HCT116 (cell line): ENCODE measurements around the gene CTSL. TPM values are rescaled to one million over a fixed set of nuclear protein-coding genes. Genes with fewer than 3 reads are reported as not detected.

Source experiments
- ATAC-seq: fragments of 200-7000 bp; cut with Tn5 transposase; 2 replicates; pipeline ENCODE4 v1.9.1; 2020; ENCODE audit warnings: mild to moderate bottlenecking, moderate library complexity
- BruUV-seq: library from RNA; stranded (reverse); fragments of 400-500 nt; replicated peaks from 2 replicates; lab custom pipeline; 2021; lab: Mats Ljungman, UMichigan
- CTCF ChIA-PET: fragments of 300-600 bp; sonication (Branson Sonifier 250); formaldehyde crosslinking; loops from one replicate; lab custom pipeline; 2021; ENCODE audit warnings: antibody characterized with exemption; lab: Charles Lee
- POLR2A ChIA-PET: fragments of 300-600, 350-600 bp; sonication (Branson Sonifier 250); formaldehyde crosslinking; loops from one replicate; lab custom pipeline; 2021; ENCODE audit warnings: antibody characterized with exemption; lab: Charles Lee
- RAD21 ChIA-PET, 2 experiments: fragments of 300-600 bp; sonication (Branson Sonifier 250); formaldehyde crosslinking; loops; one replicate each; lab custom pipeline; 2023; ENCODE audit warnings: low total read pairs in 2 of 2; ENCODE audit not compliant: uncharacterized antibody in 2 of 2, unreplicated experiment in 2 of 2, low non-redundant PET in 1 of 2; lab: Charles Lee
- DNase-seq: peaks from one replicate; pipeline ENCODE4 v3.0.0-alpha.2; 2010; ENCODE audit warnings: low read depth, low spot score
- H2AFZ ChIP-seq: fragments of 200-600 bp; shearing (Covaris generic), sonication (generic); 2 replicates; pipeline ENCODE4 v1.6.1; 2017; ENCODE audit warnings: low read depth, mixed run types, mixed read lengths, antibody characterized with exemption, low read length; ENCODE audit not compliant: poor library complexity, severe bottlenecking
- H3K27ac ChIP-seq: 2 replicates; pipeline ENCODE4 v1.5.1; 2012; ENCODE audit warnings: low read depth, low read length
- H3K27me3 ChIP-seq: fragments of 200-600 bp; sonication (generic); 2 replicates; pipeline ENCODE4 v1.6.1; 2016; ENCODE audit warnings: mixed run types, low read length, mixed read lengths; ENCODE audit not compliant: insufficient read depth
- H3K36me3 ChIP-seq, 2 experiments: fragments of 200-500 bp in 1 of 2; fragments of 200-600 bp in 1 of 2; sonication (Bioruptor generic) in 1 of 2; sonication (generic) in 1 of 2; 2 replicates each; pipeline versions ENCODE4 v1.5.1 to v1.6.1; 2014 to 2016; ENCODE audit warnings: low read length in 2 of 2, inconsistent platforms in 1 of 2, mixed read lengths in 1 of 2, mixed run types in 1 of 2; ENCODE audit not compliant: insufficient read depth in 2 of 2, control insufficient read depth in 1 of 2
- H3K4me1 ChIP-seq, 2 experiments: fragments of 200-600 bp in 1 of 2; sonication (generic) in 1 of 2; 2 replicates each; pipeline versions ENCODE4 v1.5.1 to v1.6.1; 2012 to 2017; ENCODE audit warnings: low read length in 2 of 2, inconsistent platforms in 1 of 2, mild to moderate bottlenecking in 1 of 2, mixed read lengths in 1 of 2, mixed run types in 1 of 2, moderate library complexity in 1 of 2; ENCODE audit not compliant: insufficient read depth in 2 of 2, control insufficient read depth in 1 of 2
- H3K4me2 ChIP-seq: fragments of 200-600 bp; sonication (generic); 2 replicates; pipeline ENCODE4 v1.6.1; 2017; ENCODE audit warnings: mixed run types, low read length, mixed read lengths
- H3K4me3 ChIP-seq, 2 experiments: fragments of 200-600 bp in 1 of 2; sonication (generic) in 1 of 2; replicated peaks in 1 of 2; 2 replicates each; pipeline ENCODE4 v1.5.1; 2011 to 2016; ENCODE audit warnings: low read length in 2 of 2, control low read depth in 1 of 2, low read depth in 1 of 2, mild to moderate bottlenecking in 1 of 2, mixed read lengths in 1 of 2, mixed run types in 1 of 2
- H3K79me2 ChIP-seq: fragments of 200-600 bp; sonication (generic); 2 replicates; pipeline ENCODE4 v1.6.1; 2017; ENCODE audit warnings: mild to moderate bottlenecking, mixed run types, low read length, moderate library complexity, mixed read lengths; ENCODE audit not compliant: insufficient read depth
- H3K9ac ChIP-seq: fragments of 200-600 bp; sonication (generic); 2 replicates; pipeline ENCODE4 v1.6.1; 2016; ENCODE audit warnings: low read length, mixed read lengths
- H3K9me2 ChIP-seq: fragments of 200-600 bp; sonication (generic), shearing (Covaris generic); 2 replicates; pipeline ENCODE4 v1.6.1; 2017; ENCODE audit warnings: mixed run types, mild to moderate bottlenecking, moderate library complexity; ENCODE audit not compliant: insufficient read depth
- H3K9me3 ChIP-seq, 2 experiments: fragments of 200-500 bp in 1 of 2; fragments of 200-600 bp in 1 of 2; sonication (Bioruptor generic) in 1 of 2; sonication (generic) in 1 of 2; 2 replicates each; pipeline ENCODE4 v1.6.1; 2014 to 2017; ENCODE audit warnings: low read length in 2 of 2, mixed read lengths in 2 of 2, inconsistent platforms in 1 of 2, low read depth in 1 of 2, mild to moderate bottlenecking in 1 of 2, mixed run types in 1 of 2, moderate library complexity in 1 of 2; ENCODE audit not compliant: control insufficient read depth in 1 of 2, insufficient read depth in 1 of 2
- H4K20me1 ChIP-seq: fragments of 200-600 bp; sonication (generic), shearing (Covaris generic); 2 replicates; pipeline ENCODE4 v1.6.1; 2017; ENCODE audit warnings: mixed run types, mild to moderate bottlenecking, moderate library complexity; ENCODE audit not compliant: insufficient read depth
- ATF3 ChIP-seq: IDR thresholded peaks from 2 replicates; pipeline ENCODE4 v1.6.1; 2012
- CEBPB ChIP-seq: IDR thresholded peaks from 2 replicates; pipeline ENCODE4 v1.6.1; 2012; ENCODE audit warnings: low read depth
- EGR1 ChIP-seq: IDR thresholded peaks from 2 replicates; pipeline ENCODE4 v1.6.1; 2012; ENCODE audit warnings: low read depth
- ELF1 ChIP-seq: IDR thresholded peaks from 2 replicates; pipeline ENCODE4 v1.6.1; 2012; ENCODE audit warnings: low read depth, borderline replicate concordance
- EZH2 ChIP-seq: fragments of 200-600 bp; sonication (generic); IDR thresholded peaks from 2 replicates; pipeline ENCODE4 v1.6.1; 2017; ENCODE audit warnings: antibody characterized with exemption, mixed run types
- EZH2phosphoT487 ChIP-seq: fragments of 200-600 bp; IDR thresholded peaks from 2 replicates; pipeline ENCODE4 v1.6.1; 2018; ENCODE audit warnings: antibody characterized with exemption, borderline replicate concordance
- MAX ChIP-seq: IDR thresholded peaks from 2 replicates; pipeline ENCODE4 v1.6.1; 2012
- POLR2A ChIP-seq: IDR thresholded peaks from 2 replicates; pipeline ENCODE4 v1.7.0; 2011; ENCODE audit warnings: borderline replicate concordance; ENCODE audit not compliant: insufficient read depth, insufficient read length; ENCODE audit errors: extremely low read depth
- POLR2AphosphoS5 ChIP-seq: IDR thresholded peaks from 2 replicates; pipeline ENCODE4 v1.6.1; 2011; ENCODE audit warnings: mild to moderate bottlenecking, low read depth, low read length, moderate library complexity
- REST ChIP-seq: IDR thresholded peaks from 2 replicates; pipeline ENCODE4 v1.6.1; 2012; ENCODE audit warnings: low read depth
- SP1 ChIP-seq: IDR thresholded peaks from 2 replicates; pipeline ENCODE4 v1.6.1; 2012; ENCODE audit warnings: low read depth
- SRF ChIP-seq: IDR thresholded peaks from 2 replicates; pipeline ENCODE4 v1.6.1; 2012; ENCODE audit warnings: low read depth
- TCF7L2 ChIP-seq: IDR thresholded peaks from 2 replicates; pipeline ENCODE4 v1.7.0; 2011; ENCODE audit warnings: borderline replicate concordance, inconsistent platforms; ENCODE audit not compliant: insufficient read depth, insufficient read length; ENCODE audit errors: extremely low read depth
- YY1 ChIP-seq: IDR thresholded peaks from 2 replicates; pipeline ENCODE4 v1.6.1; 2011; ENCODE audit warnings: low read length, low read depth, moderate library complexity, mild to moderate bottlenecking; ENCODE audit not compliant: insufficient replicate concordance; ENCODE audit errors: extremely low read depth
- ZBTB33 ChIP-seq: IDR thresholded peaks from 2 replicates; pipeline ENCODE4 v1.6.1; 2011; ENCODE audit warnings: mild to moderate bottlenecking, low read length, moderate library complexity; ENCODE audit not compliant: insufficient replicate concordance; ENCODE audit errors: extremely low read depth
- ZFX ChIP-seq: fragments of 450-650 bp; IDR thresholded peaks from 2 replicates; pipeline ENCODE4 v1.6.1; 2017
- ZNF274 ChIP-seq: fragments of 200-500 bp; sonication (Bioruptor generic); IDR thresholded peaks from 2 replicates; pipeline ENCODE4 v1.6.1; 2014; ENCODE audit warnings: mild to moderate bottlenecking, low read depth, low read length, inconsistent platforms
- intact Hi-C: fragments of 100-400 bp; cut with micrococcal nuclease; formaldehyde crosslinking; loops from 2 replicates; pipeline ENCODE4 v1.10.0; 2022
- total RNA-seq: library from RNA; stranded (reverse); gene quantifications from one replicate; pipeline ENCODE4 v1.2.1, GENCODE V29; 2021; ENCODE audit not compliant: unreplicated experiment

The CTSL gene
- total RNA-seq, 1 experiment from 2014 or later: 63.1 TPM

GRCh38 chr9:87731321-87731720 lies 5.4 kb downstream of the CTSL start:
- no peaks in the 10 kb centered on the region for H3K27me3 ChIP-seq
- ChIA-PET RAD21 (no interaction called here), POLR2A (no interaction called here), CTCF (no interaction called here)
- TF ChIP-seq ZNF274: no peak
- TF ChIP-seq REST: no peak
- TF ChIP-seq SRF: no peak
- no peak for TF ChIP-seq MAX
- TF ChIP-seq ELF1: no peak
- no peak for TF ChIP-seq EZH2
- no peak for TF ChIP-seq SP1
- no peak for TF ChIP-seq CEBPB
- no peak for TF ChIP-seq ZBTB33
- no peak for TF ChIP-seq POLR2A
- no peak for TF ChIP-seq ATF3
- TF ChIP-seq YY1: no peak
- TF ChIP-seq EGR1: no peak
- no peak for TF ChIP-seq TCF7L2
- no peak for TF ChIP-seq ZFX
- no peak for TF ChIP-seq EZH2phosphoT487
- no peak for TF ChIP-seq POLR2AphosphoS5
- H4K20me1 ChIP-seq: no peaks in the 10 kb centered on the region
- H3K9me2 ChIP-seq: no peaks in the 10 kb centered on the region
- no peak overlapping the region for H3K9ac ChIP-seq
- no TSS peak for BruUV-seq
- peaks cover 10 to 20% of the 10 kb centered on the region in 2 experiments; a peak in 2 of 4 replicates for H3K36me3 ChIP-seq
- no peaks in the 10 kb centered on the region for H3K9me3 ChIP-seq
- H3K4me3 ChIP-seq: no peak overlapping the region
- intact Hi-C loops: no loop called here
- no peaks in the 10 kb centered on the region for H3K79me2 ChIP-seq
- peaks cover 5 to 9% of the 10 kb centered on the region in 2 experiments; a peak in 3 of 4 replicates for H3K4me1 ChIP-seq
- H3K27ac ChIP-seq: no peak overlapping the region
- no peak overlapping the region for H3K4me2 ChIP-seq
- ATAC-seq: no peak
- no peak for DNase-seq
- no peak overlapping the region for H2AFZ ChIP-seq
